Fibroblast of lung (primary cell): ENCODE data around the gene SUSD5. TPM values are rescaled to one million over a fixed set of nuclear protein-coding genes. Genes with fewer than 3 reads are reported as not detected.
A peak's percentile ranks its signal among the peaks of the same experiment; 100 is the strongest.

Source experiments
- DNase-seq, 2 donors: peaks; one replicate each; pipeline versions ENCODE4 v3.0.0 to v3.0.0-alpha.2; 2010; ENCODE audit warnings: low read depth in 2 of 2
- H2AFZ ChIP-seq: 2 replicates; pipeline ENCODE4 v1.5.1; 2012; ENCODE audit warnings: low read length, control low read depth, inconsistent platforms
- H3K27ac ChIP-seq: 2 replicates; pipeline ENCODE4 v1.5.1; 2011; ENCODE audit warnings: low read length, control low read depth; ENCODE audit not compliant: insufficient read depth
- H3K27me3 ChIP-seq: 2 replicates; pipeline ENCODE4 v1.5.1; 2011; ENCODE audit warnings: mild to moderate bottlenecking, low read length; ENCODE audit not compliant: control insufficient read depth, insufficient read depth
- H3K36me3 ChIP-seq: 2 replicates; pipeline ENCODE4 v1.5.1; 2011; ENCODE audit warnings: low read length; ENCODE audit not compliant: control insufficient read depth, insufficient read depth
- H3K4me1 ChIP-seq: 2 replicates; pipeline ENCODE4 v1.5.1; 2011; ENCODE audit warnings: low read length; ENCODE audit not compliant: control insufficient read depth, insufficient read depth; ENCODE audit errors: extremely low read depth
- H3K4me2 ChIP-seq: 2 replicates; pipeline ENCODE4 v1.5.1; 2011; ENCODE audit warnings: low read length, control low read depth; ENCODE audit not compliant: insufficient read depth; ENCODE audit errors: extremely low read depth
- H3K4me3 ChIP-seq, 4 experiments: fragments of 200-600 bp in 1 of 4; sonication (generic) in 1 of 4; replicated peaks in 1 of 4; 2 replicates each; pipeline ENCODE4 v1.5.1; 2011 to 2016; ENCODE audit warnings: low read length in 4 of 4, low read depth in 3 of 4, mild to moderate bottlenecking in 3 of 4, control low read depth in 2 of 4, inconsistent platforms in 1 of 4, mixed read lengths in 1 of 4; ENCODE audit not compliant: insufficient read depth in 1 of 4; ENCODE audit errors: control extremely low read depth in 1 of 4
- H3K79me2 ChIP-seq: 2 replicates; pipeline ENCODE4 v1.5.1; 2012; ENCODE audit warnings: mild to moderate bottlenecking, low read length, inconsistent platforms; ENCODE audit not compliant: control insufficient read depth, insufficient read depth
- H3K9ac ChIP-seq: 2 replicates; pipeline ENCODE4 v1.5.1; 2011; ENCODE audit warnings: mild to moderate bottlenecking, low read length, control low read depth; ENCODE audit not compliant: insufficient read depth
- H3K9me3 ChIP-seq: 2 replicates; pipeline ENCODE4 v1.5.1; 2012; ENCODE audit warnings: low read depth, low read length; ENCODE audit not compliant: control insufficient read depth, insufficient read depth
- H4K20me1 ChIP-seq: 2 replicates; pipeline ENCODE4 v1.5.1; 2011; ENCODE audit warnings: low read length; ENCODE audit not compliant: control insufficient read depth, insufficient read depth; ENCODE audit errors: extremely low read depth
- CTCF ChIP-seq, 2 donors: IDR thresholded peaks in 1 of 2; conservative IDR thresholded peaks in 1 of 2; 1 replicate in 1 of 2; 2 replicates in 1 of 2; pipeline ENCODE4 v1.5.1; 2011 to 2012; ENCODE audit warnings: low read length in 2 of 2, control low read depth in 1 of 2, inconsistent platforms in 1 of 2, low read depth in 1 of 2, mild to moderate bottlenecking in 1 of 2
- EZH2 ChIP-seq: IDR thresholded peaks from 2 replicates; pipeline ENCODE4 v1.5.1; 2012; ENCODE audit warnings: low read length, control low read depth, mild to moderate bottlenecking; ENCODE audit errors: missing control alignments
- polyA plus RNA-seq, 2 donors: library from polyadenylated mRNA; depleted of rRNA in 1 of 2; stranded (reverse) in 1 of 2; unstranded in 1 of 2; fragments of >200 nt; gene quantifications; 2 replicates each; pipeline ENCODE4 v1.2.1, GENCODE V29; 2011 to 2012; ENCODE audit warnings: missing spikeins in 1 of 2
- total RNA-seq: library from RNA; depleted of rRNA; stranded (reverse); fragments of >200 nt; gene quantifications from 2 replicates; pipeline ENCODE4 v1.2.1, GENCODE V29; 2014

The SUSD5 gene
- total and polyA plus RNA-seq, 2 donors (not counting 1 experiment from before 2014, with no cell fraction given) = 0.75 to 2.3 TPM

GRCh38 chr3:33211444-33211843 is 7.2 kb downstream of the SUSD5 start:
- Histone ChIP-seq H3K4me2 (no peak overlapping the region), H3K27ac (no peak overlapping the region), H3K27me3 (no peaks in the 10 kb centered on the region), H3K9ac (no peak overlapping the region), H2AFZ (no peak overlapping the region), H3K4me1 (no peaks in the 10 kb centered on the region), H3K36me3 (no peaks in the 10 kb centered on the region), H3K79me2 (no peaks in the 10 kb centered on the region), H3K9me3 (no peaks in the 10 kb centered on the region), H3K4me3 (no peak overlapping the region), H4K20me1 (no peaks in the 10 kb centered on the region)
- DNase-seq = peak; percentile 79 to 91
- TF ChIP-seq CTCF (conservative IDR thresholded peaks at IDR 0.05 in 1 of 2, IDR thresholded peaks at IDR 0.05 in 1 of 2; ENCODE audit: low read depth in 1 of 2, low read length in 2 of 2) (no peak), EZH2 (no peak)

- DNase-seq = no peak
- no peaks in the 10 kb centered on the region for H3K4me1 ChIP-seq
- no peaks in the 10 kb centered on the region for H4K20me1 ChIP-seq
- no peaks in the 10 kb centered on the region for H3K36me3 ChIP-seq
- H3K4me3 ChIP-seq = no peak overlapping the region
- H3K27me3 ChIP-seq = no peaks in the 10 kb centered on the region
- TF ChIP-seq CTCF (conservative IDR thresholded peaks at IDR 0.05 in 1 of 2, IDR thresholded peaks at IDR 0.05 in 1 of 2; ENCODE audit: low read depth in 1 of 2, low read length in 2 of 2) (no peak), EZH2 (no peak)
- no peak overlapping the region for H2AFZ ChIP-seq
- no peaks in the 10 kb centered on the region for H3K9me3 ChIP-seq
- H3K79me2 ChIP-seq = no peaks in the 10 kb centered on the region
- no peak overlapping the region for H3K4me2 ChIP-seq
- no peak overlapping the region for H3K9ac ChIP-seq
- H3K27ac ChIP-seq = no peak overlapping the region
Measured at GRCh38 chr3:33209357-33209756, 9.3 kb downstream of the SUSD5 start.

DNA sequence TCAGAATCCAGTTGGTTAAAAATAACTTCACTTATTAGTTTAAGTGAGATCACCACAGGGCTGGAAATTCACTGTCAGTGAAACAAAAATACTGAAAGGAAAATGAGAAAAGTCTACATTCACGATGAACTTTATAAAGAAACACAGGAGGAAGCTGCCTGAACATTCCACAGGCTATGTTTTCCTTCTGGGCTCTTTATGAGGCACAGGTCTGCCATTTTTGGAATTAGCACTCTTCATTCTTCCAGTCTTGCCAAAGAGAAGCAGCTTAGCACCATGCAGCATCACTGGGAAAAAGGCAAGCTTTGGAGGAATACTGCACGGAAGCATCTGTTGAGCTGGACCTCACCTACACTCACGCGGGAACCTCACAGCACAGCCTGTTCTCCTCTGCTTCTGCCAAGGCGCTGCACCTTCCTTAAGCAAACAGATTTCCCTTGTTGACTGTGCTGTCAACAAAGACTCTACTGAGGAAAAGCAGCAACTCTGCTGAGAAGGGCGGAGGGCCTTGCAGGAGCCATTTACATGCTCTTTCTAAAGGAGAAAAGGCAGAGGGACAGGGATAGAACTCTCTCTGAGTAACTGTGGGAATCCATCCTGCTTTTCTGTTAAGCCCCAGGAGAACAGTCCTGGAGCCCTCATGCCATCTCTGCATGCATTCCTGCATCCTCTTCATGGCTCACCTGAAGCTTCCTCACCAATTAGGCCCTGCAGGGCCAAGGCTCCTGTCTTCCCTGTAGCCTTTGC is 15.7 kb downstream of the SUSD5 start:
- Histone ChIP-seq H3K4me1 (no peaks in the 10 kb centered on the region), H3K27ac (no peak overlapping the region), H3K9ac (no peak overlapping the region), H3K79me2 (no peaks in the 10 kb centered on the region), H3K4me3 (no peak overlapping the region), H3K36me3 (no peaks in the 10 kb centered on the region), H3K9me3 (no peaks in the 10 kb centered on the region), H3K27me3 (peaks cover 2% of the 10 kb centered on the region), H4K20me1 (no peaks in the 10 kb centered on the region), H3K4me2 (no peak overlapping the region), H2AFZ (no peak overlapping the region)
- TF ChIP-seq EZH2 (no peak), CTCF (conservative IDR thresholded peaks at IDR 0.05 in 1 of 2, IDR thresholded peaks at IDR 0.05 in 1 of 2; ENCODE audit: low read depth in 1 of 2, low read length in 2 of 2) (no peak)
- DNase-seq = peak in 1 of 2 donors; percentile 15
